Mammary epithelial cell (primary cell): ENCODE results near the gene CDC26.
A peak's percentile ranks its signal among the peaks of the same experiment; 100 is the strongest.

Experiments used
- CTCF ChIP-seq, 2 donors: IDR thresholded peaks in 1 of 2; conservative IDR thresholded peaks in 1 of 2; 2 replicates each; pipeline ENCODE4 v1.5.1; 2011 to 2012; ENCODE audit warnings: inconsistent platforms in 2 of 2, low read length in 2 of 2, mild to moderate bottlenecking in 2 of 2, control low read depth in 1 of 2, low read depth in 1 of 2; ENCODE audit not compliant: insufficient read depth in 1 of 2; ENCODE audit errors: extremely low read depth in 1 of 2
- EZH2 ChIP-seq: IDR thresholded peaks from 2 replicates; pipeline ENCODE4 v1.6.1; 2012; ENCODE audit warnings: low read length, inconsistent platforms, borderline replicate concordance

GRCh38 chr9:113274474-113275156 lies 757 bp downstream of the CDC26 start:
- peak; percentile 62 to 73 for TF ChIP-seq CTCF (conservative IDR thresholded peaks at IDR 0.05 in 1 of 2, IDR thresholded peaks at IDR 0.05 in 1 of 2; ENCODE audit: extremely low read depth in 1 of 2, insufficient read depth in 1 of 2, low read depth in 1 of 2, low read length in 2 of 2)
- no peak for TF ChIP-seq EZH2
